Lower leg skin (tissue), 3 donors: ENCODE data around the gene KCNJ16.

Experiments used
- POLR2A ChIP-seq, 2 donors: fragments of 450-650 bp; IDR thresholded peaks; one replicate each; pipeline ENCODE4 v1.6.1; 2016 to 2017; ENCODE audit warnings: antibody characterized with exemption in 2 of 2, mild to moderate bottlenecking in 1 of 2, moderate library complexity in 1 of 2
- TF ChIP-seq, protein P1 (sequence below), 3 donors: fragments of 450-650 bp; IDR thresholded peaks; one replicate each; pipeline ENCODE4 v1.5.1; 2016; ENCODE audit warnings: antibody characterized with exemption in 3 of 3, mild to moderate bottlenecking in 3 of 3, moderate library complexity in 2 of 3

DNA sequence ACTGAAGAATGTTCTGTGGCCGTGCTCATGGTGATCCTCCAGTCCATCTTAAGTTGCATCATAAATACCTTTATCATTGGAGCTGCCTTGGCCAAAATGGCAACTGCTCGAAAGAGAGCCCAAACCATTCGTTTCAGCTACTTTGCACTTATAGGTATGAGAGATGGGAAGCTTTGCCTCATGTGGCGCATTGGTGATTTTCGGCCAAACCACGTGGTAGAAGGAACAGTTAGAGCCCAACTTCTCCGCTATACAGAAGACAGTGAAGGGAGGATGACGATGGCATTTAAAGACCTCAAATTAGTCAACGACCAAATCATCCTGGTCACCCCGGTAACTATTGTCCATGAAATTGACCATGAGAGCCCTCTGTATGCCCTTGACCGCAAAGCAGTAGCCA, 57.5 kb downstream of the KCNJ16 start:
- TF ChIP-seq, protein P1, sequence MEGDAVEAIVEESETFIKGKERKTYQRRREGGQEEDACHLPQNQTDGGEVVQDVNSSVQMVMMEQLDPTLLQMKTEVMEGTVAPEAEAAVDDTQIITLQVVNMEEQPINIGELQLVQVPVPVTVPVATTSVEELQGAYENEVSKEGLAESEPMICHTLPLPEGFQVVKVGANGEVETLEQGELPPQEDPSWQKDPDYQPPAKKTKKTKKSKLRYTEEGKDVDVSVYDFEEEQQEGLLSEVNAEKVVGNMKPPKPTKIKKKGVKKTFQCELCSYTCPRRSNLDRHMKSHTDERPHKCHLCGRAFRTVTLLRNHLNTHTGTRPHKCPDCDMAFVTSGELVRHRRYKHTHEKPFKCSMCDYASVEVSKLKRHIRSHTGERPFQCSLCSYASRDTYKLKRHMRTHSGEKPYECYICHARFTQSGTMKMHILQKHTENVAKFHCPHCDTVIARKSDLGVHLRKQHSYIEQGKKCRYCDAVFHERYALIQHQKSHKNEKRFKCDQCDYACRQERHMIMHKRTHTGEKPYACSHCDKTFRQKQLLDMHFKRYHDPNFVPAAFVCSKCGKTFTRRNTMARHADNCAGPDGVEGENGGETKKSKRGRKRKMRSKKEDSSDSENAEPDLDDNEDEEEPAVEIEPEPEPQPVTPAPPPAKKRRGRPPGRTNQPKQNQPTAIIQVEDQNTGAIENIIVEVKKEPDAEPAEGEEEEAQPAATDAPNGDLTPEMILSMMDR (IDR thresholded peaks at IDR 0.05): no peak
- no peak for TF ChIP-seq POLR2A (IDR thresholded peaks at IDR 0.05)
